22Rv1 (cell line): ENCODE measurements around the gene ALOX15B.

Experiments used
- ZFX ChIP-seq: fragments of 450-650 bp; IDR thresholded peaks from 2 replicates; pipeline ENCODE4 v1.6.1; 2017; ENCODE audit warnings: antibody characterized with exemption, borderline replicate concordance
- TF ChIP-seq, protein P1 (sequence below): fragments of 450-650 bp; IDR thresholded peaks from 2 replicates; pipeline ENCODE4 v1.5.1; 2017; ENCODE audit warnings: mild to moderate bottlenecking

- TF ChIP-seq, protein P1, sequence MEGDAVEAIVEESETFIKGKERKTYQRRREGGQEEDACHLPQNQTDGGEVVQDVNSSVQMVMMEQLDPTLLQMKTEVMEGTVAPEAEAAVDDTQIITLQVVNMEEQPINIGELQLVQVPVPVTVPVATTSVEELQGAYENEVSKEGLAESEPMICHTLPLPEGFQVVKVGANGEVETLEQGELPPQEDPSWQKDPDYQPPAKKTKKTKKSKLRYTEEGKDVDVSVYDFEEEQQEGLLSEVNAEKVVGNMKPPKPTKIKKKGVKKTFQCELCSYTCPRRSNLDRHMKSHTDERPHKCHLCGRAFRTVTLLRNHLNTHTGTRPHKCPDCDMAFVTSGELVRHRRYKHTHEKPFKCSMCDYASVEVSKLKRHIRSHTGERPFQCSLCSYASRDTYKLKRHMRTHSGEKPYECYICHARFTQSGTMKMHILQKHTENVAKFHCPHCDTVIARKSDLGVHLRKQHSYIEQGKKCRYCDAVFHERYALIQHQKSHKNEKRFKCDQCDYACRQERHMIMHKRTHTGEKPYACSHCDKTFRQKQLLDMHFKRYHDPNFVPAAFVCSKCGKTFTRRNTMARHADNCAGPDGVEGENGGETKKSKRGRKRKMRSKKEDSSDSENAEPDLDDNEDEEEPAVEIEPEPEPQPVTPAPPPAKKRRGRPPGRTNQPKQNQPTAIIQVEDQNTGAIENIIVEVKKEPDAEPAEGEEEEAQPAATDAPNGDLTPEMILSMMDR: no peak
- TF ChIP-seq ZFX: no peak
These were observed 16.4 kb upstream of the ALOX15B start for GRCh38 chr17:8022360-8023003.
